ENCODE measurements around the gene GALNT5. TPM values are rescaled to one million over a fixed set of nuclear protein-coding genes. Genes with fewer than 3 reads are reported as not detected.

The GALNT5 gene
- total RNA-seq, 1 donor from 2014 or later = 0.19 TPM

DNA sequence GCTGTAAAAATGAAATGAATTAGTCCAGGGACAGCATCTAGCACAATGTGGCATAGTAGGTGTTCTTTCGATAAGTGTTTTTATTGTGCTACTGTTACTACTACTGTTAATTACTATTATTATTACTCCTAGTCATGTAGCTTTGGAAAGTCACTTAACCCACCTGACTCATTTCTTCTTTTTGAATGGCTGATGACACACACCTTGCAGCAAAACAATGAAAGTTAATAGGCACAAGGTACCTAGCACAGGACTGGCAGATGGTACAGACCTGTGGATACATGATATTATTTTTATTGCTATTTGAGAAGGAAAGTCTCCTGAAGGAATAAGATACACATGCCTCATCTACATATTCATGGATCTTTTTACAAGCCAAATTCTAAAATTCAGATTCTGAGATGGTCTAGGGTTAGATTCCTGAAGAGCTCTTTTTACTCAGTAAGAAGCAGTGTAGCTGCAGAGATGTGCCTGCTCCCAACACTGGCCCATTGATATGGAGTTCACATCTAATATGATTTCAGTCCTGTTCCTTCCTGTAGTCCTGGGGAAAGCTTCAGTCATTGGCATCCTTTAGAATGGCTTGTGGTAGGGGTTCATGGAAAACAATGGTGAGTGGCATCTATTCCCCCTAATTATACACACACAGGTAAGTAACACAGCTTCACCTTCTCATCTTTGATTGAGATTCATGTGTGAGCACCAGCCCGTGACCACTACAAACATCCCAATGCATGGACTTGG lies 76.0 kb downstream of the GALNT5 start:
- TF ChIP-seq, protein P1, sequence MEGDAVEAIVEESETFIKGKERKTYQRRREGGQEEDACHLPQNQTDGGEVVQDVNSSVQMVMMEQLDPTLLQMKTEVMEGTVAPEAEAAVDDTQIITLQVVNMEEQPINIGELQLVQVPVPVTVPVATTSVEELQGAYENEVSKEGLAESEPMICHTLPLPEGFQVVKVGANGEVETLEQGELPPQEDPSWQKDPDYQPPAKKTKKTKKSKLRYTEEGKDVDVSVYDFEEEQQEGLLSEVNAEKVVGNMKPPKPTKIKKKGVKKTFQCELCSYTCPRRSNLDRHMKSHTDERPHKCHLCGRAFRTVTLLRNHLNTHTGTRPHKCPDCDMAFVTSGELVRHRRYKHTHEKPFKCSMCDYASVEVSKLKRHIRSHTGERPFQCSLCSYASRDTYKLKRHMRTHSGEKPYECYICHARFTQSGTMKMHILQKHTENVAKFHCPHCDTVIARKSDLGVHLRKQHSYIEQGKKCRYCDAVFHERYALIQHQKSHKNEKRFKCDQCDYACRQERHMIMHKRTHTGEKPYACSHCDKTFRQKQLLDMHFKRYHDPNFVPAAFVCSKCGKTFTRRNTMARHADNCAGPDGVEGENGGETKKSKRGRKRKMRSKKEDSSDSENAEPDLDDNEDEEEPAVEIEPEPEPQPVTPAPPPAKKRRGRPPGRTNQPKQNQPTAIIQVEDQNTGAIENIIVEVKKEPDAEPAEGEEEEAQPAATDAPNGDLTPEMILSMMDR (IDR thresholded peaks at IDR 0.05; ENCODE audit: borderline replicate concordance) = no peak
- no peak overlapping the region for H3K4me3 ChIP-seq
- no peaks in the 10 kb centered on the region for H3K36me3 ChIP-seq
- no peaks in the 10 kb centered on the region for H3K9me3 ChIP-seq (replicated peaks)
- no peaks in the 10 kb centered on the region for H3K27me3 ChIP-seq (ENCODE audit: low read depth)
- H3K27ac ChIP-seq (replicated peaks) = no peak overlapping the region
- no peak for DNase-seq
- no peaks in the 10 kb centered on the region for H3K4me1 ChIP-seq
- intact Hi-C loops (cut with micrococcal nuclease) = no loop called here

DNA sequence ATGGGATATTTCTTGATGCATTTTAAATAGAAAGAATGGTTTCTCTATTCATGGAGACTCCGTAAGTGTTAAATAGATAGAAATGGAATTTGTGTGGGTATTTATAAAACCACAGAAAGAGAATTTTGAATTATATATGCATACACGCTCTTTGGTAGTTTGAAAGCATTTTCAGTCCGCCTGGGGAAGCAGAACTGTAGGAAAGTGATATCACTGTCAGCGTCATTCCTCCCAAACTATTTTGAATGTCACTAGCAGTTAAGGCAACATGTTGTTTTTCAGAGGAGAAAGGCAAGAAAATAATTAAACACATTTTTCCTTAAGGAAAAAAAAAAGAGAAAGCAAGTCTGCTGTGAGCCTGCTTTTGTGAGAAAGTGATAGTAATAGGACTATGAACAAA lies 76.8 kb downstream of the GALNT5 start:
- no peak for DNase-seq
- Histone ChIP-seq H3K36me3 (no peaks in the 10 kb centered on the region), H3K27me3 (ENCODE audit: low read depth) (no peaks in the 10 kb centered on the region), H3K4me1 (no peaks in the 10 kb centered on the region), H3K27ac (replicated peaks) (no peak overlapping the region), H3K9me3 (replicated peaks) (no peaks in the 10 kb centered on the region), H3K4me3 (no peak overlapping the region)
- intact Hi-C loops (cut with micrococcal nuclease) = no loop called here
- TF ChIP-seq, protein P1 (IDR thresholded peaks at IDR 0.05; ENCODE audit: borderline replicate concordance) = no peak

DNA sequence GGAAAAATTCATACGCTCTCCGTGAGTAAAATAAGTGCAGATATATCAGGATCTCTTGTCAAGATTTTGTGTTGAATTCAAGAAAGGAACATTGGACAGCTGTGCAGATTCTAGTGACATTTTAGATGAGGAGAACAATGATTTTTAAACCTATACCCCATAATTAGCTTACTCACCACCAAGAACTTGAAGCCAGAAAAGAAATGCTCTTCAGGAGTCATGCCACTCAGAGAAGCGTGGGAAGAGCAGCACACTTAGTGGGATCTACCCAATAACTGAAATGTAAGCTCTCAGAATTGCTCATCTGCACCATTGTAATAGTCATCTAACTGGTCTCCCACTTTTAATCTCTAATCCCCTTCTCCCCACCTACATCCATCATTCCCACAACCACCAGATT lies 77.3 kb downstream of the GALNT5 start:
- Histone ChIP-seq H3K27ac (replicated peaks) (no peak overlapping the region), H3K4me1 (no peaks in the 10 kb centered on the region), H3K36me3 (no peaks in the 10 kb centered on the region), H3K4me3 (no peak overlapping the region), H3K9me3 (replicated peaks) (no peaks in the 10 kb centered on the region), H3K27me3 (ENCODE audit: low read depth) (no peaks in the 10 kb centered on the region)
- no peak for DNase-seq
- intact Hi-C loops (cut with micrococcal nuclease) = no loop called here
- TF ChIP-seq, protein P1 (IDR thresholded peaks at IDR 0.05; ENCODE audit: borderline replicate concordance) = no peak

DNA sequence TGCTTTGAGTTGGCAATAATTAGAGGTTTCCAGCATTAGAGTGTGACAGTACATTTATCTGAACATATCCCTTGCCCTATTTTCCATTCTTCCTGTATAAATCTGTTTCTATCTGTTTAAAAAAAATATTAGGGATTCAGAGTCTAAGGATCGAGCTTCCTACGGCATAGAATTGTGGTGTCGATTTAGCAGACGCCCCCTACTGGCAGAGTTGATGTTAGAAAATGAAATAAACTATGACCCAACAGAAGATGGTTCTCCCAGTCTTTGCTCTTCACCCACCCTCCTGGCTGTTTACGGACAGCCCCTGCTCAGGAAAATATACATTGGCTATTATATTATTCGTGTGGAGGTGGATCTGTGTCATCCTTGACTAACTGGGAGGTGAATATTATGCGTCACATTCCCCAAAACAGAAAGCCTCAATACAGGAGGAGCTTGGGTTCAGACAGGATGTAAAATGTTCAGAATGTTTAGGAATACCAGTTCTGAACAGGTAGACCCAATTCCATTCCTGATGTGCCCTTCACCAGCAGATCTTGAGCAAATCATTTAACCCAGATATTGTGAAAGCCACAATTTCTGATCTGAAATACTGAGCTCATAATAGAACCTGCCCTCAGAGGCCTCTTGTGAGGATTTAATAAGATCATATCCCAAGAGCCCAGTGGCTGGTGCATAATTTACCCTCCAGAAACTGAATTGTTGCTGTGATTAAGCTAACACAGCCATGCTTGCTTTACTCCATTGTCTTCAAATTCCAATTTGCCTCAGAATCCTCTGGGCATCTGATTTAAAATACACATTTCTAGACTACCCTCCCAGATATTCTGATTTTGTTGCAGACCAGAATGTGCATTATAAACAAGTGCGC lies 78.9 kb downstream of the GALNT5 start:
- Histone ChIP-seq H3K9me3 (replicated peaks) (no peaks in the 10 kb centered on the region), H3K4me3 (no peak overlapping the region), H3K27ac (replicated peaks) (no peak overlapping the region), H3K36me3 (no peaks in the 10 kb centered on the region), H3K27me3 (ENCODE audit: low read depth) (no peaks in the 10 kb centered on the region), H3K4me1 (no peaks in the 10 kb centered on the region)
- TF ChIP-seq, protein P1 (IDR thresholded peaks at IDR 0.05; ENCODE audit: borderline replicate concordance) = peak; percentile 71
- intact Hi-C loops (cut with micrococcal nuclease) = no loop called here
- no peak for DNase-seq

DNA sequence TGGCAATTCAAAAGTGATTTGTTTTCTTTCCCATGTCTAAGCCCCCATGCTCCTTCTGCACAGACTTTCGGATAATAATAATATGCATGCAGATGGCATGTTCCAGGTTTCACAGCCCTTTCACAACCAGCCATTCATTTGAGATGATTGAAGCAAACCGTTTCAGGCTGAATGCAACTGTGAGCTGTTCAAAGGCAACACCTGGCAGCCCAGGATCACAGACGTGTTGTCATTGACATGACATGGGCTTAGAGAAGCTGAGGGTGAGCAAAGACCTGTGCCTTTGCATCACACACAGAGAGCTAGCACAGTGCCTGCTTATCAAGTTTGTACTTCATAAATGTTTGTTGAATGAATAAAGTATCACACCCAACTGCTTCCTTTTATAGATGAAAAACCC lies 80.5 kb downstream of the GALNT5 start:
- Histone ChIP-seq H3K4me3 (no peak overlapping the region), H3K4me1 (no peaks in the 10 kb centered on the region), H3K27ac (replicated peaks) (no peak overlapping the region), H3K36me3 (no peaks in the 10 kb centered on the region), H3K9me3 (replicated peaks) (peaks cover under 1% of the 10 kb centered on the region), H3K27me3 (ENCODE audit: low read depth) (no peaks in the 10 kb centered on the region)
- intact Hi-C loops (cut with micrococcal nuclease) = no loop called here
- TF ChIP-seq, protein P1 (IDR thresholded peaks at IDR 0.05; ENCODE audit: borderline replicate concordance) = no peak
- DNase-seq = no peak

All from left ventricle myocardium inferior (tissue), 1 donor.